Hepatocyte (in vitro differentiated cells): ENCODE measurements around the gene SPCS1.

Source experiments
- EZH2 ChIP-seq: fragments of 200-600 bp; sonication (generic); IDR thresholded peaks from 2 replicates; pipeline ENCODE4 v1.6.1; 2016; ENCODE audit warnings: antibody characterized with exemption, mild to moderate bottlenecking, borderline replicate concordance
- EZH2phosphoT487 ChIP-seq: fragments of 200-600 bp; sonication (generic); IDR thresholded peaks from one replicate; pipeline ENCODE4 v1.6.1; 2018; ENCODE audit warnings: antibody characterized with exemption, mild to moderate bottlenecking, low read depth, moderate library complexity; ENCODE audit not compliant: unreplicated experiment, severe bottlenecking
- TF ChIP-seq, protein P1 (sequence below): fragments of 200-600 bp; sonication (generic); IDR thresholded peaks from 2 replicates; pipeline ENCODE4 v1.5.1; 2016; ENCODE audit warnings: antibody characterized with exemption, mild to moderate bottlenecking; ENCODE audit not compliant: poor library complexity

DNA sequence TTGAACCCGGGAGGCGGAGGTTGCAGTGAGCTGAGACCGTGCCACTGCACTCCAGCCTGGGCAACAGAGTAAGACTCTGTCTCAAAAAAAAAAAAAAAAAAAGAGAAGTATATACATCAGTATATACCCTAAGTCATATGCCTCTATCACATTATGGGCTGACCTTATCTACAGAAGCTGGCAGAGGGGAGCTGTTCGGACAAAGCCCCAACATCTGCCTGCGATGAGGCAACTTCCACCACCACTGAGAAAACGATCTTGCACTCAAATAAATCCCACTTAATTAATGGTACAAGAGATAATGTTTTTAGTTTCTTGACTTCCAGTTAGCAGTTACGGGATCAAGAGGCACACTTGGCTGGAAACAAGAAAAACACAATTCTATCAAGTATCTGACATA, 2.6 kb upstream of the SPCS1 start:
- TF ChIP-seq, protein P1, sequence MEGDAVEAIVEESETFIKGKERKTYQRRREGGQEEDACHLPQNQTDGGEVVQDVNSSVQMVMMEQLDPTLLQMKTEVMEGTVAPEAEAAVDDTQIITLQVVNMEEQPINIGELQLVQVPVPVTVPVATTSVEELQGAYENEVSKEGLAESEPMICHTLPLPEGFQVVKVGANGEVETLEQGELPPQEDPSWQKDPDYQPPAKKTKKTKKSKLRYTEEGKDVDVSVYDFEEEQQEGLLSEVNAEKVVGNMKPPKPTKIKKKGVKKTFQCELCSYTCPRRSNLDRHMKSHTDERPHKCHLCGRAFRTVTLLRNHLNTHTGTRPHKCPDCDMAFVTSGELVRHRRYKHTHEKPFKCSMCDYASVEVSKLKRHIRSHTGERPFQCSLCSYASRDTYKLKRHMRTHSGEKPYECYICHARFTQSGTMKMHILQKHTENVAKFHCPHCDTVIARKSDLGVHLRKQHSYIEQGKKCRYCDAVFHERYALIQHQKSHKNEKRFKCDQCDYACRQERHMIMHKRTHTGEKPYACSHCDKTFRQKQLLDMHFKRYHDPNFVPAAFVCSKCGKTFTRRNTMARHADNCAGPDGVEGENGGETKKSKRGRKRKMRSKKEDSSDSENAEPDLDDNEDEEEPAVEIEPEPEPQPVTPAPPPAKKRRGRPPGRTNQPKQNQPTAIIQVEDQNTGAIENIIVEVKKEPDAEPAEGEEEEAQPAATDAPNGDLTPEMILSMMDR = no peak
- no peak for TF ChIP-seq EZH2phosphoT487
- no peak for TF ChIP-seq EZH2
